Calu3 (cell line): Measurements from ENCODE around the gene IL22RA1. TPM values are rescaled to one million over a fixed set of nuclear protein-coding genes. Genes with fewer than 3 reads are reported as not detected.
A peak's percentile ranks its signal among the peaks of the same experiment; 100 is the strongest.

Experiments
- BruUV-seq: library from RNA; stranded (reverse); fragments of 400-500 nt; replicated peaks from 2 replicates; lab custom pipeline; 2021; lab: Mats Ljungman, UMichigan
- CTCF ChIA-PET: fragments of 300-600 bp; sonication (Branson Sonifier 250); formaldehyde crosslinking; loops from one replicate; lab custom pipeline; 2022; ENCODE audit warnings: antibody characterized with exemption; lab: Charles Lee
- DNase-seq: peaks from one replicate; pipeline ENCODE4 v3.0.0; 2022
- H3K27ac Mint-ChIP-seq: one replicate; pipeline ENCODE4 v1.8.0; 2022; ENCODE audit warnings: mixed read lengths; ENCODE audit not compliant: unreplicated experiment
- H3K27me3 Mint-ChIP-seq: one replicate; pipeline ENCODE4 v1.8.0; 2022; ENCODE audit warnings: mixed read lengths; ENCODE audit not compliant: unreplicated experiment
- H3K36me3 Mint-ChIP-seq: one replicate; pipeline ENCODE4 v1.8.0; 2022; ENCODE audit warnings: mild to moderate bottlenecking, moderate library complexity, mixed read lengths; ENCODE audit not compliant: insufficient read depth, unreplicated experiment
- H3K4me1 Mint-ChIP-seq: one replicate; pipeline ENCODE4 v1.8.0; 2022; ENCODE audit warnings: mild to moderate bottlenecking, low read depth, mixed read lengths; ENCODE audit not compliant: unreplicated experiment
- H3K4me3 Mint-ChIP-seq: one replicate; pipeline ENCODE4 v1.8.0; 2022; ENCODE audit warnings: mild to moderate bottlenecking, low read depth, moderate library complexity, mixed read lengths; ENCODE audit not compliant: unreplicated experiment
- H3K9me3 Mint-ChIP-seq: one replicate; pipeline ENCODE4 v1.8.0; 2022; ENCODE audit warnings: low read depth, mixed read lengths; ENCODE audit not compliant: unreplicated experiment
- intact Hi-C: fragments of 100-400 bp; cut with micrococcal nuclease; formaldehyde crosslinking; loops from one replicate; pipeline ENCODE4 v1.10.0; 2022; ENCODE audit not compliant: unreplicated experiment
- total RNA-seq: library from RNA; stranded (reverse); gene quantifications from 2 replicates; pipeline ENCODE4 v1.2.3, GENCODE V29; 2022
- TF ChIP-seq, protein P1 (sequence below): fragments of 200-600 bp; IDR thresholded peaks from one replicate; pipeline ENCODE4 v1.8.0; 2022; ENCODE audit warnings: antibody characterized with exemption; ENCODE audit not compliant: unreplicated experiment

The IL22RA1 gene
- total RNA-seq, 1 experiment from 2014 or later = 1.3 TPM

DNA sequence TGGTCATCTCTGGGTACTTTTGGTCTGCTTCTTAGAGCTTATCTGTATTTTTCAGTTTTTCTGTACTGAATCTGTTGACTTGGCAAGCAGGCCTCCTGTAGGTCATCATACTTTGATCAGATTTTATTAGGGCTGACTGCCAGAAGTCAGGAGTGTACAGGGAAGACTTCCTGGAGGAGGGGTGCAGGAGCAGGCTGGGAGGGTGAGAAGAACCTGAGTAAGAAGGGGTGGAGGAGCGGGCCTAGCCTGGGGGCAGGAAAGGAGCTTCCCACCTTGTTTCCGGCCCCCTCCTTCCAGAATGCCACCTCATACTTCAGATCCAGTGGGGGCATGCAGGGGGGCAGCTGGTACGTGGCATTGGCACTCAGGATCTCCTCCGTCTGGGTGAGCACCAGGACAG, 18.3 kb upstream of the IL22RA1 start:
- Mint-ChIP-seq H3K9me3 (no peaks in the 10 kb centered on the region), H3K27ac (no peak overlapping the region), H3K4me3 (no peak overlapping the region), H3K4me1 (no peaks in the 10 kb centered on the region), H3K27me3 (no peaks in the 10 kb centered on the region), H3K36me3 (peaks cover 5% of the 10 kb centered on the region)
- intact Hi-C loops = no loop called here
- no peak for DNase-seq
- TF ChIP-seq, protein P1, sequence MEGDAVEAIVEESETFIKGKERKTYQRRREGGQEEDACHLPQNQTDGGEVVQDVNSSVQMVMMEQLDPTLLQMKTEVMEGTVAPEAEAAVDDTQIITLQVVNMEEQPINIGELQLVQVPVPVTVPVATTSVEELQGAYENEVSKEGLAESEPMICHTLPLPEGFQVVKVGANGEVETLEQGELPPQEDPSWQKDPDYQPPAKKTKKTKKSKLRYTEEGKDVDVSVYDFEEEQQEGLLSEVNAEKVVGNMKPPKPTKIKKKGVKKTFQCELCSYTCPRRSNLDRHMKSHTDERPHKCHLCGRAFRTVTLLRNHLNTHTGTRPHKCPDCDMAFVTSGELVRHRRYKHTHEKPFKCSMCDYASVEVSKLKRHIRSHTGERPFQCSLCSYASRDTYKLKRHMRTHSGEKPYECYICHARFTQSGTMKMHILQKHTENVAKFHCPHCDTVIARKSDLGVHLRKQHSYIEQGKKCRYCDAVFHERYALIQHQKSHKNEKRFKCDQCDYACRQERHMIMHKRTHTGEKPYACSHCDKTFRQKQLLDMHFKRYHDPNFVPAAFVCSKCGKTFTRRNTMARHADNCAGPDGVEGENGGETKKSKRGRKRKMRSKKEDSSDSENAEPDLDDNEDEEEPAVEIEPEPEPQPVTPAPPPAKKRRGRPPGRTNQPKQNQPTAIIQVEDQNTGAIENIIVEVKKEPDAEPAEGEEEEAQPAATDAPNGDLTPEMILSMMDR = no peak
- CTCF ChIA-PET = interaction anchor here (0.9 kb wide), 1 partner anchor 11 kb away, joined by 7 read pairs; no protein-coding TSS in a partner anchor
- no TSS peak for BruUV-seq

DNA sequence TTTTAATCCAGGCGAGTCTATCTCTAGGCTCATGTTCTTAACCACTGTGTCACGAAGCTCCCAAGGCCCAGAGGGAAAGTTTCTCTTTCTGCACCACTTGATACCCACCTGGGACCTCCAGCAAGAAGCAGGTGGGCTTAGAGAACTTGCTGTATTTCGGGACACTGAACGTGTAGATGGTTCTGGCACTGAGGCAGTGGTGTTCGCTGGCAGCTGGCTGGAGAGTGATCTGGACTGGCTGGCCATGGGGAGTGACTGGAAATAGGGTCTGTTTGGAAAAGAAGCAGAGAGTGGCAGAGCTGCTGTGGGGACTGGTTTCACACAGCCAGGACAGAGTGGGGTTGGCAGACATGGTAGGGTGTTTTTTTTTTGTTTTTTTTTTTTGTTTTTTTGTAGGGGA, 16.4 kb upstream of the IL22RA1 start:
- CTCF ChIA-PET = no interaction called here
- no peaks in the 10 kb centered on the region for H3K36me3 Mint-ChIP-seq
- no peak overlapping the region for H3K4me3 Mint-ChIP-seq
- no peak for DNase-seq
- intact Hi-C loops = no loop called here
- H3K27me3 Mint-ChIP-seq = no peaks in the 10 kb centered on the region
- H3K27ac Mint-ChIP-seq = no peak overlapping the region
- no peaks in the 10 kb centered on the region for H3K4me1 Mint-ChIP-seq
- no TSS peak for BruUV-seq
- H3K9me3 Mint-ChIP-seq = no peaks in the 10 kb centered on the region
- TF ChIP-seq, protein P1 = no peak

DNA sequence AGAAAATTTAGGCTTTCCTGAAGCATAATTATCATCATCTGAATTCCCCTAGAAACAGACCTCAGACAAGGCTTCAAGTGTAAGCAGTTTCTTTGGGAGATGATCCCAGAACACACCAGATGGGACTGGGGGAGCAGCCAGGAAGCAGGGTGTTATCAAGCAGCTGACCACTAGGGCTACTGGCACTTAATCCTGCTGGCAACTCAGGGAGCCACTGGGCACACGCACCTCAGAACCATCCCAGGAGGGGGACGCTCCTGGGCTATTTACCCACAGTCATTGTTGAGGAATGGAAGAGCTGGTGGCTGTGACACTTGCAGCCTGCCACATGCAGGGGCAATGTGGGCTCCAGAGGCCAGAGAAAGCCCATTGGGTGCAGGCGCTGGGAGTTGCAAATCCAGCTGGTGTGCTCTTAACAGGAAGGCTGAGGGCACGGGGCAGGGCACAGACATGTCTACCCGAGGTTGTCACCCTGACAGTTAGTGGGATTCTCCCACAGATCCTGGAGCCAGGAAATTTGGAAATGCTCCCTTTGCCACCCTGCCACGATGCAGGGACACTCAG, 15.1 kb upstream of the IL22RA1 start:
- Mint-ChIP-seq H3K27me3 (no peaks in the 10 kb centered on the region), H3K4me3 (no peak overlapping the region), H3K27ac (no peak overlapping the region), H3K36me3 (no peaks in the 10 kb centered on the region), H3K4me1 (no peaks in the 10 kb centered on the region), H3K9me3 (no peaks in the 10 kb centered on the region)
- TF ChIP-seq, protein P1 = peak; percentile 16
- DNase-seq = no peak
- no TSS peak for BruUV-seq
- CTCF ChIA-PET = no interaction called here
- intact Hi-C loops = no loop called here

DNA sequence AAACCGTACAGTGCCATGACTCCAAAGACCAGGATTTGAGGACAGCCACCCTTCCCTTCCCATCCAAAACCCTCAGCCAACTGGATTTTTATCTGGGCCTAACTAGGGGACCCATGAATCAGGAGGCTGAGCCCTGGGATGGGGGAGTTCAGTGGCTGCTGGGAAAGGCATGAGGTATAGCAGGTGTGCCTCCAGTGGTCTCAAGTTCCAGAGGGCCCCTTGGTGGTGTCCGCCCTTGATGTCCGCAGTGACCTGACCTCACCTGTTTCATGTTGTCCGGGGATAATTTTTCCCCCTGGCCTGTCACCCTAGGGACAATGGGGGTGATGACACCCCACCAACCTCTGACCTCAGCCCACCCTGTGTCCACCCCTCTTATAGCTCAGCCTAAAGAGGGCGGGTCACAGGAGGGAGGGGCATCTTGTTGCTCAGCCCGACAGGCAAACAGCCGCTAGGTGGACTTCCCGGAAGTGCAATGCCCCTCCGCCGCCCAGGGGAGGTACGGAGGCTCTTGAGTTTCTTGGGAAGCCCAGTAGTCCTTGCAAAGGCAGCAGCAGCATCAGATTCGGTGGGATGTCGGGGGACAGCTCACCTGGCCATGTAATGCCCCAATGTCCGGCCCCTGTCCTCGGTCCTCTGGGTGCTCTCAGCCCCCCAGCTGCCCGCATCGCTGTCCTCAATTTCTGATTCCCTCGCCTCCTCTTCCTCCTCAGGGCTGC, 13.8 kb upstream of the IL22RA1 start:
- peaks cover 2% of the 10 kb centered on the region for H3K4me1 Mint-ChIP-seq
- TF ChIP-seq, protein P1 = no peak
- BruUV-seq = no TSS peak

More for the DNA sequence above, 13.8 kb upstream of the IL22RA1 start:
- H3K27ac Mint-ChIP-seq = no peak overlapping the region
- H3K36me3 Mint-ChIP-seq = no peaks in the 10 kb centered on the region
- no peak overlapping the region for H3K4me3 Mint-ChIP-seq
- no peaks in the 10 kb centered on the region for H3K9me3 Mint-ChIP-seq
- DNase-seq = no peak
- no peaks in the 10 kb centered on the region for H3K27me3 Mint-ChIP-seq
- intact Hi-C loops = no loop called here
- CTCF ChIA-PET = no interaction called here
